MM.1S (cell line): ENCODE measurements around the gene PLCH1.

Experiments
- DNase-seq: peaks from one replicate; pipeline ENCODE4 v3.0.0-alpha.2; 2015
- H2AFZ ChIP-seq: fragments of 300-600 bp; sonication (generic); 2 replicates; pipeline ENCODE4 v1.6.0; 2016; ENCODE audit warnings: antibody characterized with exemption, low read length
- H3F3A ChIP-seq: fragments of 300-600 bp; sonication (generic); 2 replicates; pipeline ENCODE4 v1.6.1; 2016; ENCODE audit warnings: mild to moderate bottlenecking, antibody characterized with exemption, low read length, moderate library complexity, mixed read lengths; ENCODE audit not compliant: insufficient read depth
- H3K27ac ChIP-seq: fragments of 300-600 bp; sonication (generic); 2 replicates; pipeline ENCODE4 v1.5.1; 2016; ENCODE audit warnings: mild to moderate bottlenecking, low read length
- H3K27me3 ChIP-seq: fragments of 300-600 bp; sonication (generic); replicated peaks from 2 replicates; pipeline ENCODE4 v1.6.0; 2016; ENCODE audit warnings: low read length; ENCODE audit not compliant: insufficient read depth
- H3K36me3 ChIP-seq: fragments of 300-600 bp; sonication (generic); replicated peaks from 2 replicates; pipeline ENCODE4 v1.6.1; 2016; ENCODE audit warnings: mild to moderate bottlenecking, low read length, mixed read lengths; ENCODE audit not compliant: insufficient read depth
- H3K4me1 ChIP-seq: fragments of 300-600 bp; sonication (generic); 2 replicates; pipeline ENCODE4 v1.6.1; 2016; ENCODE audit warnings: low read length, mixed read lengths
- H3K4me2 ChIP-seq: fragments of 300-600 bp; sonication (generic); 2 replicates; pipeline ENCODE4 v1.6.0; 2016; ENCODE audit warnings: low read depth, low read length
- H3K4me3 ChIP-seq: fragments of 300-600 bp; sonication (generic); 2 replicates; pipeline ENCODE4 v1.5.1; 2016; ENCODE audit warnings: low read length, mixed read lengths
- H3K79me2 ChIP-seq: fragments of 300-600 bp; sonication (generic); 2 replicates; pipeline ENCODE4 v1.6.1; 2016; ENCODE audit warnings: mixed run types, low read length, mixed read lengths
- H3K9ac ChIP-seq: fragments of 300-600 bp; sonication (generic); 2 replicates; pipeline ENCODE4 v1.6.1; 2016; ENCODE audit warnings: low read length, mixed read lengths
- H3K9me2 ChIP-seq: fragments of 300-600 bp; sonication (generic); replicated peaks from 2 replicates; pipeline ENCODE4 v1.6.1; 2016; ENCODE audit warnings: mild to moderate bottlenecking, low read length, mixed read lengths; ENCODE audit not compliant: insufficient read depth
- H3K9me3 ChIP-seq: fragments of 300-600 bp; sonication (generic); replicated peaks from 2 replicates; pipeline ENCODE4 v1.6.1; 2016; ENCODE audit warnings: mild to moderate bottlenecking, low read length, mixed read lengths; ENCODE audit not compliant: insufficient read depth
- H4K20me1 ChIP-seq: fragments of 300-600 bp; sonication (generic); 2 replicates; pipeline ENCODE4 v1.6.1; 2016; ENCODE audit warnings: mild to moderate bottlenecking, low read length, moderate library complexity, mixed read lengths; ENCODE audit not compliant: insufficient read depth
- EZH2 ChIP-seq: fragments of 300-600 bp; sonication (generic); optimal IDR thresholded peaks from 2 replicates; pipeline ENCODE3; 2017; ENCODE audit warnings: low read depth, mild to moderate bottlenecking, antibody characterized with exemption, low read length, mixed read lengths
- EZH2phosphoT487 ChIP-seq: fragments of 300-600 bp; sonication (generic); IDR thresholded peaks from 2 replicates; pipeline ENCODE4 v1.6.1; 2018; ENCODE audit warnings: antibody characterized with exemption, low read length
- TF ChIP-seq, protein P1 (sequence below): fragments of 300-600 bp; sonication (generic); IDR thresholded peaks from 2 replicates; pipeline ENCODE4 v1.5.1; 2016; ENCODE audit warnings: antibody characterized with exemption, low read length, mixed read lengths

The PLCH1 gene

DNA sequence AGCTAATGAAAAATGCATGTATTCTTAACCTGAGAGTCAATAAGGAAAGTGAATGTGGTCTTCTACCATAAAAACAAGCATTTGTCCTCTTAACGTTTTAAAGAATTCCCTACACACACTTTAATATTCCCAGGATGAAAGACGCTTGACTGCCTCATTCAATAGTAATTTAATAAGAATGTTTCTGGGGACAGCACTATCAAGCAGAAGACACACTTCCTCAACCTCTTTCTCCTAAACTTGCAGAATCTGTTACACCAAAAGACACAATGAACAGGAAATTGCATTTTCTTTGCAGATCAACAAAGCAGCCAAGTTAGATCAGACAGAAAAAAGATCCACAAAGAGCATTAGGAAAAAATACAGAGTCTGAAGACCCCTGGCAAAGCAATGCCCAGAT, 97.7 kb downstream of the PLCH1 start:
- TF ChIP-seq, protein P1, sequence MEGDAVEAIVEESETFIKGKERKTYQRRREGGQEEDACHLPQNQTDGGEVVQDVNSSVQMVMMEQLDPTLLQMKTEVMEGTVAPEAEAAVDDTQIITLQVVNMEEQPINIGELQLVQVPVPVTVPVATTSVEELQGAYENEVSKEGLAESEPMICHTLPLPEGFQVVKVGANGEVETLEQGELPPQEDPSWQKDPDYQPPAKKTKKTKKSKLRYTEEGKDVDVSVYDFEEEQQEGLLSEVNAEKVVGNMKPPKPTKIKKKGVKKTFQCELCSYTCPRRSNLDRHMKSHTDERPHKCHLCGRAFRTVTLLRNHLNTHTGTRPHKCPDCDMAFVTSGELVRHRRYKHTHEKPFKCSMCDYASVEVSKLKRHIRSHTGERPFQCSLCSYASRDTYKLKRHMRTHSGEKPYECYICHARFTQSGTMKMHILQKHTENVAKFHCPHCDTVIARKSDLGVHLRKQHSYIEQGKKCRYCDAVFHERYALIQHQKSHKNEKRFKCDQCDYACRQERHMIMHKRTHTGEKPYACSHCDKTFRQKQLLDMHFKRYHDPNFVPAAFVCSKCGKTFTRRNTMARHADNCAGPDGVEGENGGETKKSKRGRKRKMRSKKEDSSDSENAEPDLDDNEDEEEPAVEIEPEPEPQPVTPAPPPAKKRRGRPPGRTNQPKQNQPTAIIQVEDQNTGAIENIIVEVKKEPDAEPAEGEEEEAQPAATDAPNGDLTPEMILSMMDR: no peak
- TF ChIP-seq EZH2phosphoT487: no peak
- TF ChIP-seq EZH2: no peak
- H3K27ac ChIP-seq: no peak overlapping the region
- H3K36me3 ChIP-seq: no peaks in the 10 kb centered on the region
- H3K4me1 ChIP-seq: no peaks in the 10 kb centered on the region
- H3K79me2 ChIP-seq: no peaks in the 10 kb centered on the region
- no peaks in the 10 kb centered on the region for H3K9me2 ChIP-seq
- no peaks in the 10 kb centered on the region for H3K9me3 ChIP-seq
- no peaks in the 10 kb centered on the region for H4K20me1 ChIP-seq
- no peaks in the 10 kb centered on the region for H3F3A ChIP-seq
- no peaks in the 10 kb centered on the region for H3K27me3 ChIP-seq
- no peak overlapping the region for H3K4me3 ChIP-seq
- no peak overlapping the region for H3K4me2 ChIP-seq
- no peak overlapping the region for H2AFZ ChIP-seq
- no peak overlapping the region for H3K9ac ChIP-seq
- no peak for DNase-seq

GRCh38 chr3:155646669-155647068, 98.2 kb downstream of the PLCH1 start:
- Histone ChIP-seq H3K79me2 (no peaks in the 10 kb centered on the region), H3K9ac (no peak overlapping the region), H3K4me2 (no peak overlapping the region), H3K9me2 (no peaks in the 10 kb centered on the region), H4K20me1 (no peaks in the 10 kb centered on the region), H3K36me3 (no peaks in the 10 kb centered on the region), H3K4me1 (no peaks in the 10 kb centered on the region), H3K27me3 (no peaks in the 10 kb centered on the region), H3K4me3 (no peak overlapping the region), H2AFZ (no peak overlapping the region), H3K27ac (no peak overlapping the region), H3F3A (no peaks in the 10 kb centered on the region), H3K9me3 (no peaks in the 10 kb centered on the region)
- DNase-seq: no peak
- TF ChIP-seq, protein P1: no peak
- TF ChIP-seq EZH2 (no peak), EZH2phosphoT487 (no peak)

- Histone ChIP-seq H3K27me3 (no peaks in the 10 kb centered on the region), H3F3A (no peaks in the 10 kb centered on the region), H3K79me2 (no peaks in the 10 kb centered on the region), H3K9me3 (no peaks in the 10 kb centered on the region), H2AFZ (no peak overlapping the region), H3K4me2 (no peak overlapping the region), H3K9me2 (no peaks in the 10 kb centered on the region), H3K4me1 (no peaks in the 10 kb centered on the region), H4K20me1 (no peaks in the 10 kb centered on the region), H3K4me3 (no peak overlapping the region), H3K9ac (no peak overlapping the region), H3K36me3 (no peaks in the 10 kb centered on the region), H3K27ac (no peak overlapping the region)
- no peak for TF ChIP-seq EZH2
- TF ChIP-seq EZH2phosphoT487: no peak
- TF ChIP-seq, protein P1: no peak
- DNase-seq: no peak
These were observed 98.7 kb downstream of the PLCH1 start for GRCh38 chr3:155646128-155646527.
